ENCODE results near the gene NEUROD2. TPM values are rescaled to one million over a fixed set of nuclear protein-coding genes. Genes with fewer than 3 reads are reported as not detected.

NEUROD2 gene
- total RNA-seq, 1 experiment from 2014 or later = not detected

DNA sequence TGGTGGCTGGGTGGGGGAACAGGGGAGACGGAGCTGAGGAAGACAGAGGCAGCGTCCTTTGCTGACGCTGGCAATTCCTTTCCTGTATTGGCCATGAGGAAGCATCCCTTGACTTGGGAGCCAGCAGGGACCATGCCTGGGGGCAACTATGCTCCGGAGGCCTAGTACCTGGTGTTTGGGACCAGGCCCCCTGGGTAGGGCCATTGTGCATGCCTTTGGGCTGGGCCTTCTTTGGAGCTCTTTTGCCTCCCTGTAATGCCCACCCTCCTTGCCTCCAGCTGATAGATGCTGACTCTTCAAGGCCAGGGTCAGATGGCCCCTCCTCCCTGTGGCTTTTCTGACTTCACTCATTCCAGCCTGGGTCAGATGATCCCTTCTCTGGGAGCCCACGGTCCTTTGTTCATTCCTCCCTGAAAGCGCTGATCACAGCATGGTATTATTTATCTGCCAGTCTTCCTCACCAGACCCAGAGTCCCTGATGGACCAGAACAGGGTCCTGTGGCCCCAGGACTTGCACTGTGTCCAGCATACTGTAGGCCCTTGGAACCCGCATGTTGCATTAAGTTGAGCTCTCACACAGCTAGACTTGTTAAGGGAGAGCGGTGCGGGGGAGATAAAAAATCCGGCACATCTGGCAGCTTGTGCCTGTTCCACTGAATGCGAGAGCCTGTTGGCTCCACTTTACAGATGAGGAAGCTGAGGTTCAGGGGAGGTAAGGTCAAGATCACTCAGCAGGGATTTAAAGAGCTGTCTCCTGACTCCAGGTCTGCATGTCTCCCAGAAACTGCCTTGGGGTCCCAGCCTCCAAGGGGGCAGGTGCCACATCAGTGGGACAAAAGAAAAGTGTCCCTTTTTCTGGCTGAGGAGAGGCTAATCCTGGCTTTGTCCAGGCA is 32.1 kb upstream of the NEUROD2 start:
- no peak for DNase-seq
- Histone ChIP-seq H3K9me3 (replicated peaks) (no peaks in the 10 kb centered on the region), H3K36me3 (no peaks in the 10 kb centered on the region), H3K4me3 (no peak overlapping the region), H3K27ac (no peak overlapping the region), H3K27me3 (no peaks in the 10 kb centered on the region), H3K4me1 (peaks cover 4% of the 10 kb centered on the region; the same call in 1 of the 2 replicates)

DNA sequence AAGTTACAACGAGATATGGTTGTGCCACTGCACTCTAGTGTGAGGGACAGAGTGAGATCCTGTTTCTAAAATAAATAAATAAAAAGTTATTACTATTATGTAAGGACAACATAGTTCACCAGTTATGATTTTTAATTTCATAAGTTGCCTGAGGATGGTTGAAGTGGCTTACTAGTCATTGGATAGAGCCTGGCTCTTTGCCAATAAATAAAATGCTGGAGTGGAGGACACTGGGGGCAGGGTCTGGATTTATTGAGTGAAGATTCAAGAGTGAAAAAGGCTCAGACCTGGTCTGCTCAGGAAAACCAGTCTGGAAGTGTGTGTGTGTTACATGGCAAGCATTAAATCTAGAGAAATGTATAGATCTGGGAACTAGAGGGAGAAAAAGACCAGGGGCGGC is 31.3 kb upstream of the NEUROD2 start:
- Histone ChIP-seq H3K27me3 (no peaks in the 10 kb centered on the region), H3K27ac (no peak overlapping the region), H3K4me3 (no peak overlapping the region), H3K4me1 (peaks cover 4% of the 10 kb centered on the region; the same call in 1 of the 2 replicates), H3K36me3 (no peaks in the 10 kb centered on the region), H3K9me3 (replicated peaks) (no peaks in the 10 kb centered on the region)
- no peak for DNase-seq

DNA sequence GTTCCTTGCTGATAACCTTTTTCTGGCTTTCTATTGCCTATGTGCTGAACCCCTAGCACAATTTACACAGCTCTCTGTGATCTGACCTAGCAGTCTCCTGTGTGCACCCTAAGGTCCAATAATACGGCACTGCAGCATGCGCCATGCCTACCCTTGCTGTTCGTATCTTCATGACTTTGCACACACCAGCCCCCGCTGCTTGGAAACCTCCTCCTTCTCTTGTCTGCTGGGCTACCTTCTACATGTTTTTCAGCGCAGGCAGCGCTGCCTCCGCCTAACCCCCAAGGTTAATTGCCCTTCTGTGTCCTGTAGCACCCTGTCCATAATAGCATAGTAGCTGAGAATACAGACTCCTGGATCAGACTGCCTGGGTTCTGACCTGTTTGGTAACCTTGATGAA is 30.6 kb upstream of the NEUROD2 start:
- Histone ChIP-seq H3K27me3 (no peaks in the 10 kb centered on the region), H3K27ac (no peak overlapping the region), H3K36me3 (no peaks in the 10 kb centered on the region), H3K4me1 (peaks cover 4% of the 10 kb centered on the region; the same call in 1 of the 2 replicates), H3K4me3 (no peak overlapping the region), H3K9me3 (replicated peaks) (no peaks in the 10 kb centered on the region)
- DNase-seq = no peak

- Histone ChIP-seq H3K27me3 (no peaks in the 10 kb centered on the region), H3K36me3 (no peaks in the 10 kb centered on the region), H3K4me1 (peaks cover 4% of the 10 kb centered on the region; the same call in 1 of the 2 replicates), H3K4me3 (peak within 1 kb of the TSS; percentile 89), H3K9me3 (replicated peaks) (no peaks in the 10 kb centered on the region), H3K27ac (peak within 1 kb of the TSS; percentile 81)
- peak; percentile 86 to 89 for DNase-seq
Measured at GRCh38 chr17:39636927-39637736, 29.4 kb upstream of the NEUROD2 start, which contains the start of gene STARD3. TSS of gene STARD3 (plus strand) at chr17:39637144. CDS start at chr17:39653532, 16,388 bp downstream.

DNA sequence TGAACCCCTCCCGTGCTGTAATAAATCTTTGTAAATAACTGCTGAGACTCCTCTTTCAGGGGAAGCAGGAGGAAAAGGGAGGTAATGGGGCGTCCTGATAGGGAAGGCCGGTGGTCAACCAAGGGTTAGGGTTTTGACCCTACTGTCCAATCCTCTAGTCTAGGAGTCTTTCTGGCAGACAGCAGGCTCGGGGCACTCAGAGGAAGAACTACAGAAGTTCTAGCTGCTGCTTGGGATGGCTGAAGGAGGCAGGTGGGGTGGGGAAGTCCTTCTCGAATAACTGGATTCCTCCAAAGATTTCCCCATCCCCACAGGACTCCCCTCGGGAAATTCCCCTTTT is 28.8 kb upstream of the NEUROD2 start:
- Histone ChIP-seq H3K36me3 (no peaks in the 10 kb centered on the region), H3K4me3 (peak overlapping the region; percentile 89), H3K27me3 (0 out of 2 replicates have a peak, but pooled peaks cover under 1% of the 10 kb centered on the region), H3K4me1 (peaks cover 4% of the 10 kb centered on the region; the same call in 1 of the 2 replicates), H3K27ac (peak overlapping the region; percentile 81), H3K9me3 (replicated peaks) (no peaks in the 10 kb centered on the region)
- no peak for DNase-seq

DNA sequence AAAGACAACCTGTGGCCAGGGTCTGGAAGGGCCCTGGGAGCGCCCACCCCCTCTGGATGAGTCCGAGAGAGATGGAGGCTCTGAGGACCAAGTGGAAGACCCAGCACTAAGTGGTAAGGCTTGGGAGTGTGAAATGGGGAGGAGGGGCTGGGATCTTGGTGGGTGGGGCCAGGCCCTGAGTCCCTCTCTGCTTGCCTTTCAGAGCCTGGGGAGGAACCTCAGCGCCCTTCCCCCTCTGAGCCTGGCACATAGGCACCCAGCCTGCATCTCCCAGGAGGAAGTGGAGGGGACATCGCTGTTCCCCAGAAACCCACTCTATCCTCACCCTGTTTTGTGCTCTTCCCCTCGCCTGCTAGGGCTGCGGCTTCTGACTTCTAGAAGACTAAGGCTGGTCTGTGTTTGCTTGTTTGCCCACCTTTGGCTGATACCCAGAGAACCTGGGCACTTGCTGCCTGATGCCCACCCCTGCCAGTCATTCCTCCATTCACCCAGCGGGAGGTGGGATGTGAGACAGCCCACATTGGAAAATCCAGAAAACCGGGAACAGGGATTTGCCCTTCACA is 28.0 kb upstream of the NEUROD2 start:
- no peak overlapping the region for H3K4me3 ChIP-seq
- DNase-seq = no peak
- H3K36me3 ChIP-seq = no peaks in the 10 kb centered on the region
- H3K27ac ChIP-seq = no peak overlapping the region
- H3K27me3 ChIP-seq = 0 out of 2 replicates have a peak, but pooled peaks cover 2% of the 10 kb centered on the region
- peaks cover 4% of the 10 kb centered on the region; the same call in 1 of the 2 replicates for H3K4me1 ChIP-seq
- no peaks in the 10 kb centered on the region for H3K9me3 ChIP-seq (replicated peaks)

GRCh38 chr17:39634384-39634871 is 26.7 kb upstream of the NEUROD2 start:
- Histone ChIP-seq H3K4me1 (peaks cover 4% of the 10 kb centered on the region; the same call in 1 of the 2 replicates), H3K27ac (no peak overlapping the region), H3K27me3 (0 out of 2 replicates have a peak, but pooled peaks cover 2% of the 10 kb centered on the region), H3K36me3 (no peaks in the 10 kb centered on the region), H3K9me3 (replicated peaks) (no peaks in the 10 kb centered on the region), H3K4me3 (no peak overlapping the region)
- peak; percentile 29 to 66 for DNase-seq

GRCh38 chr17:39633570-39634183 is 26.0 kb upstream of the NEUROD2 start:
- H3K9me3 ChIP-seq (replicated peaks) = no peaks in the 10 kb centered on the region
- no peak overlapping the region for H3K27ac ChIP-seq
- 0 out of 2 replicates have a peak, but pooled peaks cover 5% of the 10 kb centered on the region for H3K27me3 ChIP-seq
- H3K36me3 ChIP-seq = no peaks in the 10 kb centered on the region
- H3K4me1 ChIP-seq = peaks cover 4% of the 10 kb centered on the region; the same call in 1 of the 2 replicates
- no peak for DNase-seq
- H3K4me3 ChIP-seq = no peak overlapping the region

GRCh38 chr17:39632153-39632941 is 24.6 kb upstream of the NEUROD2 start:
- H3K4me1 ChIP-seq = no peaks in the 10 kb centered on the region; the same call in 1 of the 2 replicates
- no peak overlapping the region for H3K27ac ChIP-seq
- no peaks in the 10 kb centered on the region for H3K36me3 ChIP-seq
- no peak overlapping the region for H3K4me3 ChIP-seq
- no peak for DNase-seq
- 0 out of 2 replicates have a peak, but pooled peaks cover 7% of the 10 kb centered on the region for H3K27me3 ChIP-seq
- H3K9me3 ChIP-seq (replicated peaks) = no peaks in the 10 kb centered on the region

DNA sequence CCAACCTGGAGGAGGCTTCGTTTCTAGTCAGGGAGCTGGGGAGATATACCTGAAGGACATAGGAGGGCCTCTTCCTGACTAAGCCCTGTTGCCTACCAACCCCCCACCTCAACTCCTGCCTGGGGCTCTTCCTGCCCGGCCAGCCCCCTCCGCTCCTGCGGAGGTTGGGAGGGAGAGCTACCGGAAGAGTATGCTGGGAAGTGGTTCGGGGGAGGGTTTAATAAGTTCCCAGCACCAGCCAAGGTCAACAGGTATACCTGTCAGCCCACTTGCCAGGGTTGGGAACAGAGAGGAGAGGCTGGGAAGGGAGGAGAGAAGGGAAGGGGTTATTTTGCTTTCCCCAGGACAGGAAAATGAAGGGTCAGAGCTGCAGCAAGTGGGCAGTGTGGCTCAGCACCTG is 23.7 kb upstream of the NEUROD2 start:
- H3K9me3 ChIP-seq (replicated peaks) = no peaks in the 10 kb centered on the region
- H3K36me3 ChIP-seq = no peaks in the 10 kb centered on the region
- no peak overlapping the region for H3K4me3 ChIP-seq
- H3K27ac ChIP-seq = no peak overlapping the region
- no peaks in the 10 kb centered on the region; the same call in 1 of the 2 replicates for H3K4me1 ChIP-seq
- 0 out of 2 replicates have a peak, but pooled peaks cover 7% of the 10 kb centered on the region for H3K27me3 ChIP-seq
- no peak for DNase-seq

GRCh38 chr17:39629898-39630297 is 22.2 kb upstream of the NEUROD2 start:
- Histone ChIP-seq H3K4me3 (no peak overlapping the region), H3K4me1 (no peaks in the 10 kb centered on the region), H3K9me3 (replicated peaks) (no peaks in the 10 kb centered on the region), H3K36me3 (no peaks in the 10 kb centered on the region), H3K27me3 (peaks cover 12% of the 10 kb centered on the region; the same call in 1 of the 2 replicates), H3K27ac (no peak overlapping the region)
- DNase-seq = no peak

GRCh38 chr17:39629494-39629880 is 21.8 kb upstream of the NEUROD2 start:
- Histone ChIP-seq H3K27me3 (peaks cover 15% of the 10 kb centered on the region; the same call in 1 of the 2 replicates), H3K4me1 (no peaks in the 10 kb centered on the region), H3K4me3 (no peak overlapping the region), H3K36me3 (no peaks in the 10 kb centered on the region), H3K27ac (no peak overlapping the region), H3K9me3 (replicated peaks) (no peaks in the 10 kb centered on the region)
- no peak for DNase-seq

DNA sequence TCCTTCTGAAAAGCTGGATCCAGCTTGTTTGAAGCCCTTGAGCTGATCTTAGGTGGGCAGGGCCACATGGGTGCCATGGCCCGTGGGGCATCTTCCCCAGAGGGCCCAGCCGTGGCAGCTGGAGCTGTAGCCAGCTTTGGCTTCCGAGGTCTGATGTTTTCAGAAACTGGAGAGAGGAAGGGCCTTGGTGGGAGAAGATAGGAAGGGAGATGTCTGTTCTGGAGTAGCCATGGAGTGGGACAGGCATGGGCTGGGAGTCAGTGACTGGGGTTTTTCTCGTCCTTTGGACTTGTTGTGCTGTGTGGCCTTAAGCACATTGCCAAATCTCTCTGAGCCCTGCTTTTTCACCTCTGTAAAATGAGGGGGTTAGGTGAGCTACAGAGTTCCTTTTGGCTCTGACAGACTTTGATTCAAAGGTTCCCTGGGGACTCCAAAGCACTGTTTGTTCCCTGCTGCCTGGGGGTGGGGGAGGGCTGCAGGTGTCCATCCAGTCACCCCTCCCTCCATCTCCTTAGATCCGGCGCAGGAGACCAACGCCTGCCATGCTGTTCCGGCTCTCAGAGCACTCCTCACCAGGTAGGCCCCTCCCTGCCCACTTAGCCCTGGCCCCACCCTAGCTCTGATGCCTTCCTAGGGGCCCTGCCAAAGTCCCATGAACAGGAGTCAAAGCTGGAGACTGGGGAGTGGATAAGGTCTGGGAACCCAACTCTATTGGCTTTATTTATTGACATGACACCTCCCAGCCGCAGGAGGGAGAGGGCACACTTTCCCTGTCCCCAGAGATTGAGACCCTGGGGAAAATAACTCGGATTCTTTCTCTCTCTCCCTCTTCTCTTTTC is 21.2 kb upstream of the NEUROD2 start:
- Histone ChIP-seq H3K4me1 (no peaks in the 10 kb centered on the region), H3K27me3 (peaks cover 15% of the 10 kb centered on the region; the same call in 1 of the 2 replicates), H3K36me3 (no peaks in the 10 kb centered on the region), H3K4me3 (no peak overlapping the region), H3K9me3 (replicated peaks) (no peaks in the 10 kb centered on the region), H3K27ac (no peak overlapping the region)
- no peak for DNase-seq

Data from SJCRH30 (cell line).